HG02623 (cell line): ENCODE measurements around the gene BRCA2.

Source experiments
- ATAC-seq: cut with Tn5 transposase; IDR thresholded peaks from one replicate; pipeline ENCODE4 v1.9.1; 2021; ENCODE audit warnings: moderate library complexity; ENCODE audit not compliant: unreplicated experiment

The BRCA2 gene, protein sequence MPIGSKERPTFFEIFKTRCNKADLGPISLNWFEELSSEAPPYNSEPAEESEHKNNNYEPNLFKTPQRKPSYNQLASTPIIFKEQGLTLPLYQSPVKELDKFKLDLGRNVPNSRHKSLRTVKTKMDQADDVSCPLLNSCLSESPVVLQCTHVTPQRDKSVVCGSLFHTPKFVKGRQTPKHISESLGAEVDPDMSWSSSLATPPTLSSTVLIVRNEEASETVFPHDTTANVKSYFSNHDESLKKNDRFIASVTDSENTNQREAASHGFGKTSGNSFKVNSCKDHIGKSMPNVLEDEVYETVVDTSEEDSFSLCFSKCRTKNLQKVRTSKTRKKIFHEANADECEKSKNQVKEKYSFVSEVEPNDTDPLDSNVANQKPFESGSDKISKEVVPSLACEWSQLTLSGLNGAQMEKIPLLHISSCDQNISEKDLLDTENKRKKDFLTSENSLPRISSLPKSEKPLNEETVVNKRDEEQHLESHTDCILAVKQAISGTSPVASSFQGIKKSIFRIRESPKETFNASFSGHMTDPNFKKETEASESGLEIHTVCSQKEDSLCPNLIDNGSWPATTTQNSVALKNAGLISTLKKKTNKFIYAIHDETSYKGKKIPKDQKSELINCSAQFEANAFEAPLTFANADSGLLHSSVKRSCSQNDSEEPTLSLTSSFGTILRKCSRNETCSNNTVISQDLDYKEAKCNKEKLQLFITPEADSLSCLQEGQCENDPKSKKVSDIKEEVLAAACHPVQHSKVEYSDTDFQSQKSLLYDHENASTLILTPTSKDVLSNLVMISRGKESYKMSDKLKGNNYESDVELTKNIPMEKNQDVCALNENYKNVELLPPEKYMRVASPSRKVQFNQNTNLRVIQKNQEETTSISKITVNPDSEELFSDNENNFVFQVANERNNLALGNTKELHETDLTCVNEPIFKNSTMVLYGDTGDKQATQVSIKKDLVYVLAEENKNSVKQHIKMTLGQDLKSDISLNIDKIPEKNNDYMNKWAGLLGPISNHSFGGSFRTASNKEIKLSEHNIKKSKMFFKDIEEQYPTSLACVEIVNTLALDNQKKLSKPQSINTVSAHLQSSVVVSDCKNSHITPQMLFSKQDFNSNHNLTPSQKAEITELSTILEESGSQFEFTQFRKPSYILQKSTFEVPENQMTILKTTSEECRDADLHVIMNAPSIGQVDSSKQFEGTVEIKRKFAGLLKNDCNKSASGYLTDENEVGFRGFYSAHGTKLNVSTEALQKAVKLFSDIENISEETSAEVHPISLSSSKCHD (N-terminal part only)

DNA sequence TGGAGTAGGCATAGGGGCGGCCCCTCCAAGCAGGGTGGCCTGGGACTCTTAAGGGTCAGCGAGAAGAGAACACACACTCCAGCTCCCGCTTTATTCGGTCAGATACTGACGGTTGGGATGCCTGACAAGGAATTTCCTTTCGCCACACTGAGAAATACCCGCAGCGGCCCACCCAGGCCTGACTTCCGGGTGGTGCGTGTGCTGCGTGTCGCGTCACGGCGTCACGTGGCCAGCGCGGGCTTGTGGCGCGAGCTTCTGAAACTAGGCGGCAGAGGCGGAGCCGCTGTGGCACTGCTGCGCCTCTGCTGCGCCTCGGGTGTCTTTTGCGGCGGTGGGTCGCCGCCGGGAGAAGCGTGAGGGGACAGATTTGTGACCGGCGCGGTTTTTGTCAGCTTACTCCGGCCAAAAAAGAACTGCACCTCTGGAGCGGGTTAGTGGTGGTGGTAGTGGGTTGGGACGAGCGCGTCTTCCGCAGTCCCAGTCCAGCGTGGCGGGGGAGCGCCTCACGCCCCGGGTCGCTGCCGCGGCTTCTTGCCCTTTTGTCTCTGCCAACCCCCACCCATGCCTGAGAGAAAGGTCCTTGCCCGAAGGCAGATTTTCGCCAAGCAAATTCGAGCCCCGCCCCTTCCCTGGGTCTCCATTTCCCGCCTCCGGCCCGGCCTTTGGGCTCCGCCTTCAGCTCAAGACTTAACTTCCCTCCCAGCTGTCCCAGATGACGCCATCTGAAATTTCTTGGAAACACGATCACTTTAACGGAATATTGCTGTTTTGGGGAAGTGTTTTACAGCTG is at the start of gene BRCA2, which contains the start of gene ZAR1L:
Gene BRCA2, plus strand, starts transcription at position 271 of the 790 bp plus-strand sequence. CDS start 953 bp downstream, outside the sequence.
Gene ZAR1L, minus strand, starts transcription at position 126 of the 790 bp plus-strand sequence. CDS start 3,438 bp downstream, outside the sequence.
- peak; percentile 95 for ATAC-seq

DNA sequence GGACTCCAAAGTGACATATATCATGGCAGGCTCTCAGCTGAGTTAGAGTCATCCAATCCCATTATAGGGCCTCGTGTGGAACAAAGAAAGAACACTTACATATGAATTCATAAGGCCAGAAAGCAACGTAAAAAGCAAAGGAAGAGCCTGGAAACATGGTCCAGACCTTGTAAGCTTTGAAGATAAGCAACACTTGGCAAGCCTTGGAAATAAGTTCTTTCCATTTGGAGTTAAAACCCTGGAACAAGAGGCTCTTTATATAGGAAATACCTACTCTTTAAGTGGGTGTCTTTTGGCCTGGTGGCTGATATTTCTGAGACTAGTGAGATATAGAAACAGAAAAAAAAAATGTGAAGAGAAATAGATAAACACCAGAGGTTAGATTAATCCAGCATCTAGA is 49.6 kb upstream of the BRCA2 start:
- no peak for ATAC-seq

DNA sequence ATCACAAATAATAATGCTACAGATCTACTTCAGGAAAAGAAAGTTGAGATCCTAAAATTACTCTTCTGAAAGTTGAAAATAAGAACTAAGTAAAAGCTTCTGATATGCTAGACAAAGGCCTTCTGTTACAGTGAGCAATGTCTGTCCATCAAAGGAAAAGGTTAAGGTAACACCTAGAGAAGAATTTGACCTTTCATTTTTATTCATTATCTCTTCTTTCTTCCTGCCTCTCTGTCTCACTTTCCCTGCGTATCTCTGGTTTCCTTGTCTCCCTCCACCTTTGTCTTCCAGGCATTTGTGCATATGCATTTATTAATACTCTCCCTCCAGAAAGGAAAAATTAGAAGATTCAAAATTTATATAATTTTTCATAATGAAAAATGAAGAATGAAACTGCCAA is 49.2 kb upstream of the BRCA2 start:
- no peak for ATAC-seq

DNA sequence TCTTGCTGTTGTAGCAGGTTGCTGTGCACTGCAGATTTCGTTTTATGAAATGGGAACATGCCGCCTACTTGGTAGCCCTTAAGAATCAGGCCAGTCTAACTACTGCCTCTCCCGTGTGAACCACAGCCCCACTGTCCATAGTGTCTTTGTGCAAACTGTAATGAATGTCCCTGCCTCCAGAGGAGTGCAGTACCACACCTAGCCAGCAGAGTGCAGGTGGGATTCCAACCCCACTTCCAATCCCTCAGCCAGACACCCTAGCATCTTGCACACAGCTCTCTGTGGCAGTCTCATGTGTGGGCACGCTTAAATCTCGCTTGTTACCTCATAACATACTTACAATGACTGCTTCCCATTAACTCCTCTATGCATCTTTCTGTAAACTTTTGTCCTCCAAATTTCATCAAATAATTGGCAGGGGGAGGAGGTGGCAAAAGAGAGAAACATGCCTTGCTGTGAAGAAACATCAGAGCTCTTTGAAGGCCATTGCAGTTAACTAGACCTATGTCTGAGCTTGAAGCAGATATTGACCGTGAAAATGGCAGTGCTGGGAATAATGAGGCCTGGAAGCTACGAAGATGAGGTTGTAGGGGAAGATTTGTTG is 47.4 kb upstream of the BRCA2 start:
- ATAC-seq = no peak

DNA sequence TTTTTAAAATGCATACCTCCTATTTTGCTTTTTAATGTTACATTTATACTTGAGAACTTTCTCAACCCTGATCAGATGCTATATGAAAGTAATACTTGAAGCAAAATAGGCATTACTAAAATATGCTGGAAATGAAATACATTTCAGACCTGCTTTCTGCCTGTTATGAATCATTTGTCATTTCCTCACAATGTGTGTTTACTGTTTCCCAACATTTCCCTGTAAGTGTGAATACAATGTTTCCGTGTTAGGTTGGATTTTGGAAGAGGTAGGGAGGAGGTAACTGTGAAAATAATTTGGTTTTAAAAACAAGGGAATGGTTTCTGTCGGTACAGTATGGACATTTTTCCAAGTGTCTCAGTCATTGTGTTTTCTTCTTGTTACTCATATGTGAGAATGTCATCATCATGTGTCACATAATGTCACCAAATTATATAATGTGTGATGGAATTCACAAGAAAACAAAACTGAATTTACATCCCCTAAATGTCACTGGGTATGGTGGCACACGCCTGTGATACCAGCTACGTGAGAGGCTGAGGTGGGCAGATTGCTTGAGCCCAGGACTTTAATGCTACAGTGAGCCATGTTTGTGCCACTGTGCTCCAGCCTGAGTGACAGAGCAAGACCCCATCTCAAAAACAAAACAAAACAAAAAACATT is 43.2 kb upstream of the BRCA2 start:
- ATAC-seq = no peak

DNA sequence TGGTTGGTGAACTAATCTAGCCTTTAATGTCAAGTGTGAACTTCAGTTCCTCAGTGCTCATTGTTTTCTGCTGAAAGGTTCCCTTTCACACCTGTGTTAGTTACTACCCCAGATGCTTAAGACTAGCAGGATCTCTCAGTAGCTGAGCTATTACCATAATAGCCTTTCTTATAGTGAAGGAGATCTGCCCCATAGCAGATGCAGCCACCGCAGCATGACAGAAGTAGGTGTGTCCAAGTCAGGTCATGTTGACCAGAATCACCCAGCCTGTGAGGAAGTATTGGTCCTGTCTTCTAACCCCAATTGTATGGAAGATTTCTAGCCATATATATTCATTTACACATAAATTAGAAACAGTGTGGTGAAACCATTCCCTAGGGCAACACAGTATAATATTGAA is 37.5 kb upstream of the BRCA2 start:
- no peak for ATAC-seq

DNA sequence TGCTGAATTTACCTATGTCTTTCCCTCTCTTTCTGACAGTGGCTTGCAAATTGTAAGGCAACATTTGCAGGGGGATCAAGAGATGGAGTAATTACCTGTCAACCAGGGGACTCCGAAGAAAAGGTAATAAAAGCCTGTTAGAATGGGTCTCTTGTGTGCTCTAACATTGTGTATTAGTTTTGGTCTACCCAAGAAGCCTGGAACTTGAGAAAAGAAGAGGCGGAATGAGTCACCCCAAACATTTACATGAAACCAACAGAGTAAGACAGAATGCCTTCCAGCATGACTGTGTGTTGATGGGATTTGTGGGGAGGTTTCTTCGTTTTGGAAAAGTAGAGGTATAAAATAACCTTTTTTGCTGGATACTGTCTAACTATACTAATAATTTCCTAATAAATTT is 36.9 kb upstream of the BRCA2 start:
- ATAC-seq = no peak

DNA sequence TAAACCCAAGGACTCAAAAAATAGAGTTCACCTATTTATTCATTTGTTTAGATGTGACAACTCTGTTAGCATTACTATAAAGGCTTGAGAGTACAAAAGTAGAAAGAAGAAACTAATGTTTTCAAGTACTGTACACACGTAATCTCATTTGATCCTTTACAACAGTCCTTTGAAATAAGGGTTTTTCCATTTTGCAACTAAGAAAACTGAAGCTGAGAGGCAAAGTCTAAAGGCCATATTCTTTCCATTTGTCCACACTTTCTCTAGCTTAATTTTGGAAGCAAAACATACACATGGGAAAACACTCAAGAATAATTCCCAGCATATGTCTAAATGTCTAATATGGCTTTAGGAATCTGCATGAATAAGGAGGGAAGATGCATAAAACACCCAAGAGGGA is 34.2 kb upstream of the BRCA2 start:
- no peak for ATAC-seq

DNA sequence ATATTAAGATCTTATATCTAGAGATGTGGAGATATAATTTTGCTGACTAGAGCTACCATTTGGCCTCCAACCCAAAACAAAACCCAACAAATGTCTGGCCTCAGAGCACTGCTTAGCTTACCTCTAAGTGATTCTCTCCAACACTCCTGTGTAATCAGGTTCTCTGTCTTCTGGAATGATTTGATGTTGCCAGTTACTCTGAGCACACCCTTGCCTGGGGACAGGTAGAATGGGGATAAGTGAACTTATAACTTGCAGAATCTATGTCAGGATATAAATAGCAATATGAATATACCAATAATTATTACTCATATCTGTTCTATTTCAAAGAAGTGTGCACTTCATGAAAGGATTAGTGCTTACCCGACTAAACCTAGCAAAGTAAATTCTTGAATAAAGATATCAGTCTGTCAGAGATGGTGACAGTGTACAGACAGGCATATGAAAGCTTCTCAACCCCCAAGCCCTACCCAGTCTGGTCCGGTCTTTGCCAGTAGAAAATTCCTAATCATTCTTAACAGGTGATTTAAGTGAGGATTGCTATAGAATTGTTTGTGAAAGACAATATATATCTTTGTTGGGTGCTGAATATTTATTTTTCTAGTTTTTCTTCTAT is 33.1 kb upstream of the BRCA2 start:
- no peak for ATAC-seq

DNA sequence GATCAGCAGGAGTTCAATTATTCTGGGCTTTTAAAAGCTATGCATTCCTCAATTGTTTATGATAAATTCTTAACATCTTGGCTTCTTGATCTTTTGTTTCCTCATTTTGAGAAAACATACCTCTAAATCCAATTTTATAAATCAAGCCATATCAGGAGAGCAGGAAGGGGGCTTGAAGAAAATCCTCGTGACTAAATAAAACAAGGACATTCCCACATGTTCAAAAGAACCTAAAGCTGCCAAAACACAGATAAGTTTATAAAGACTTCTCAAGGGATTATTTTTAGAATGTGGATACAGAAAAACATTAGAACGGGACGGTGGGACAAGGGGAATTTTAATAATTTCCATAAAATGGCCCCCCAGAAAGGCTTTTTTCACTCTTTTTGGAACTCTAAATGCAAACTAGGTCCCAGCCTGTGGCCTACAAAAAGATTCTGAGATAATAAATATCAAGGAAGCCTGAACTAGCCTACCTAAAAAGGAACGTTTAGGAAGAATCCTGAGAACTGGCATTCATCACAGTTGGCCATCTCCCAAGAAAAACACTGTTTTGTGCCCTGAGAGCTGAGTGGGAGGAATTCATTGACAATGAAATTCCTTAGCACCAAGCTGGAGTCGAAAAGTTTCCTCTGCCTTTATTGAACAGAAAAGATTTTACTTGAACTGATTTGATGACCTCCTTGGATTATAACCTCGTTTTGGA is 30.2 kb upstream of the BRCA2 start:
- ATAC-seq = no peak

DNA sequence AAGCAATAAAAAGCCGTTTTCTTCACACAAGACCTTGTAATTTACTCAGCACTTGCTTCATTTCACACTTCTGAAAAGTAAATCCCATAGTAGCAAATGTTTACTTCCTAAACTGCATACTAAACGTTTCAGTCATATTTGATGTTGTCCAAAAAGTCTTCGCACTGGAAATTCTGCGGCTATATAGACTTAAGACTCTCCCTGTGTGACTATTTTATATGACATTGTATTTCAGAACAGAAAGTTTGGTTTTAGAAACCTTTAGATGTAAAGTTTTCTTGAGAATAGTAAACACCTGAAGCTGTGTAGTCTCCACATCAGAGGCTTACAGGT is 29.7 kb upstream of the BRCA2 start:
- ATAC-seq = no peak

DNA sequence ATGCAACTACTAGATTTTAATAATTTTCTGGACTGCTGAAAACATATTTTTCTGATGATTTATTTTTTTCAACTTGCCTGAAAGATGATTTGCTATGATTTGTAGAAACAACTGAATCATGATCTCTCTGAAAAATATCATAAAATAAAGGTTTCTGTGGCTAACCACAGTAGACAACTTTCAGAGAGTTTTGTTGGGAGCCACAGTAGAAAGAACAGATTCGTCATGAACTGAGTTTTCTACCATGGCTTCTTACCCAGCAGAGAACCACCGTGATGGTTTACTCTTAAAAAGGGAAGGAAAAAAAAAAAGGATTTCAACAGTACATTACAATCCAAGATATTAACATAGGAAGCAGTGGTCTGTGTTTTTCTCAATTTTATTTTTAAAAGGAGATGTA is 18.1 kb upstream of the BRCA2 start:
- no peak for ATAC-seq

DNA sequence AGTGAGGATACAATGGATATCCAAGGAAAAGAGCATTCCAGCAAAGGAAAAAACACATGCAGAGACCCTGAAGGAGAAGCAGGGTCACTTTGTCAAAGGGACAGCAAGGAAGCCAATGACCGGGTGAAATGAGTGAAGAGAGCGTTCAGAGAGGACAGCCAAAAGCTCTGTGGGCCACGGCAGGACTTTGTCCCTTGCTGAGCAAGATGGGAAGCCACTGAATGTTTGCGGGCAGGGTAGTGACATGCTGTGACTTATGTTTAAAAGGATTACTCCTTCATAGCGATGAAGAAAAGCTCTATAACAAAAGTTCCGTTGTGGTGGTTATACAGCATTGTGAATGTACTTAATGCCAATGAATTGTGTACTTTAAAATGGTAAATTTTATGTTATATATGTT is 16.6 kb upstream of the BRCA2 start:
- ATAC-seq = no peak

DNA sequence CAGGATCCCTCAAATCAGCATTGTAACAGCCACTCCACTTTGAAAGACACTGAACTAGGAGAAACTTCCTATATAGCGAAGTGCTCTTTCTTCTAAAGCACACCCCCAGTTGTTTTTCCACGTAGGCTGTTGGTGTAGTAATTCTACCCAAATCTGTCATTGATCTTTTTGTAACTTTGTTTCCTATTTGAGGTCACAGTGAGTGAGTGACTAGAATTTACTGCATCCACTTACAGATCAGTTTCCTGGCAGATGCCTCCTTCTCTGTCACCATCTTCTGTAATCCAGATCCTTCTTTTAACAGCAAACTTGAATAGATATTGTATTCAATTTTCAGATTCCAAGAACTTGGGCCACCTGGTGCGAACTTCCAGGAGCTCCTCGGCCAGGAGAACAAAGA is 15.4 kb upstream of the BRCA2 start:
- ATAC-seq = no peak

DNA sequence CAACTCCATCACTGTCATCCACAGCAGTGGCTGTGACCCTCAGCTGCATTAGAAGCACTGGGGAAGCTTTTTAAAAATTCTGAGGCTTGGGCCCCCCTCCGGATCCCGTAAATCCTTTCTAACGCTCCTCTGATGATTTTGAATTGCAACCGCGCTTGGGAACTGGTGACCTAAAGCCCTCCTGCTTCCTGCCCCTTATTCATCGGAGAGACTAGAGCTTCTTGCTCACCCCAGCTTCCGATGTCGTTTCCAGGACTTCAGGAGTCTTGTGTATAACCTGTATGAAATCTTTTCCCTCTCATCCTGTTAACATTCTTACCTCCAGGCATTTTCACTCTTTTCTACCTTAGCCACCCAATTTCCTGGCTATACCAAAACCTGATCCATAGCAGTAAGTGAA is 14.9 kb upstream of the BRCA2 start:
- ATAC-seq = no peak

DNA sequence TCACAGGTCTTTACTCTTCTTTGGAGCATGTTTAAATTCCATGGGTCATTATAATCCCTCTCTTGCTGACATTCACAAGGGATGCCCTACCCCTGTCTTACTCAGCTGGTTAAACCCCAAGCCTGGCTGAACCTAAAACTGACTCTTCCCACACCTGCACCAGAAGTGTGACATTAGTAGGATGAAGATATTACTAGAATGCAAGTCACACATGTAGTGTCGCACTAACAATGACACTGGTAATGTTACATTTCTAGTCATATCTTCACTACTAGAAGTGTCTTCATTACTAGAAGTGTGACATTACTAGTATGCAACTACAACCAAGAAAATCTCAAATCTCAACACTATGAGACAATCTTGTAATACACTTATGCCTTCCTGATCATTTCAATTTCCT is 14.4 kb upstream of the BRCA2 start:
- no peak for ATAC-seq

DNA sequence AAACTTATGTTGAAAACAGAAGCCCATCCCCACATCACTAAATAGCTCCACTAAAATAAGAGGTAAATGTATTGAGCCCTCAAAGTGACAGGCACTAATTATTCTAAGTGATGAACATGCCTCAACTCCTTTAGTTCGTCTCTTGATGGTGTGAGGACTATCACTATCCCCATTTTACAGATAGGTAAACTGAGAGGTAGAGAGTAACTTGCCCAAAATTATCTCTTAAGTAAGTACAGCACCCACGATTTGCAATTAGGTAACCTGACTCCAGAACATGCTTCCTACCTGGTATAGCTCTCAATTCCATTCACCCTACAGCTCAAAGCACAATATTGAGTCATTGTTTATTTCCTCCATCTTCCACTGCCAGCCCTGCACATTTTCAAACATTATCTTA is 12.8 kb upstream of the BRCA2 start:
- ATAC-seq = no peak

DNA sequence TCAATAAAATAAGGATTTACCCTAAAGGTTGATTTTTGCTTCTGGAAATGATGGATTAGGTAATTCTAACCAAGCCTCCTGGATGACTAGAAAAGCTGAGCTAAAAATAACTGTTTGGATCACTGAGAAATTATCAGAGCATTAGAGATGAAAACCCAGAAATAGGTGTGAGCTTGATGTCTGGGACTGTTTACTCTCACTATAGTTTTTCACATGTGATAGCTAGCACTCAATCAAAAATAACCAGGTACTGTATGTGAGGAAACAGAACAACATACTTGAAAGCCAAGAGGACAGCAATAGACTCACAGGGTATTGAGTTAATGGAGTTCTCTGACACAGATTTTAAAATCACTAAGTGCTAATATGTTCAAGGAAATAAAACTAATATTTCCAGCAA is 9.7 kb upstream of the BRCA2 start:
- no peak for ATAC-seq
